HepG2 (cell line): Measurements from ENCODE around the gene HMBS. TPM values are rescaled to one million over a fixed set of nuclear protein-coding genes. Genes with fewer than 3 reads are reported as not detected.

Experiments used
- ATAC-seq: fragments of 200-7000 bp; cut with Tn5 transposase; 3 replicates; pipeline ENCODE4 v1.9.1; 2020; ENCODE audit warnings: mild to moderate bottlenecking, moderate library complexity
- BruUV-seq: library from RNA; stranded (reverse); fragments of 400-500 nt; replicated peaks from 2 replicates; lab custom pipeline; 2021; lab: Mats Ljungman, UMichigan
- CTCF ChIA-PET: fragments of 300-600 bp; formaldehyde crosslinking; extraction: SDS; loops from one replicate; lab custom pipeline; 2021; ENCODE audit warnings: low total read pairs, inconsistent platforms, low intra/inter-chr PET ratio; lab: Yijun Ruan, JAX
- POLR2A ChIA-PET: fragments of 350-600 bp; sonication (Branson Sonifier 250); formaldehyde crosslinking; loops from one replicate; lab custom pipeline; 2020; ENCODE audit warnings: antibody characterized with exemption, inconsistent platforms; lab: Yijun Ruan, JAX
- DNase-seq: peaks from one replicate; pipeline ENCODE4 v3.0.0-alpha.2; 2015; ENCODE audit warnings: low spot score
- FAIRE-seq: peaks from 3 replicates; lab custom pipeline; 2011; peaks lifted over from hg19 to GRCh38; lab: Jason Lieb, UNC
- H2AFZ ChIP-seq: one replicate; pipeline ENCODE4 v1.6.1; 2011; ENCODE audit warnings: low read length, inconsistent platforms
- H3K27ac ChIP-seq: fragments of 300-600 bp; 3 replicates; pipeline ENCODE4 v1.8.0; 2011; ENCODE audit warnings: mixed run types, mild to moderate bottlenecking, mixed read lengths, low read length, inconsistent platforms; ENCODE audit not compliant: insufficient read depth; ENCODE audit errors: extremely low read length
- H3K27me3 ChIP-seq, 2 experiments: fragments of 200-600 bp in 1 of 2; 2 replicates in 1 of 2; 3 replicates in 1 of 2; pipeline versions ENCODE4 v1.6.0 to v1.8.0; 2011; ENCODE audit warnings: low read length in 2 of 2, mild to moderate bottlenecking in 2 of 2, moderate library complexity in 2 of 2, inconsistent platforms in 1 of 2; ENCODE audit not compliant: insufficient read depth in 2 of 2, control insufficient read depth in 1 of 2
- H3K36me3 ChIP-seq, 2 experiments: fragments of 200-600 bp in 1 of 2; replicated peaks in 1 of 2; 2 replicates in 1 of 2; 3 replicates in 1 of 2; pipeline versions ENCODE4 v1.5.1 to v1.8.0; 2011; ENCODE audit warnings: low read length in 2 of 2, inconsistent platforms in 1 of 2; ENCODE audit not compliant: insufficient read depth in 2 of 2, control insufficient read depth in 1 of 2
- H3K4me1 ChIP-seq: 2 replicates; pipeline ENCODE4 v1.5.1; 2012; ENCODE audit warnings: low read length, inconsistent platforms; ENCODE audit not compliant: insufficient read depth
- H3K4me2 ChIP-seq: 2 replicates; pipeline ENCODE4 v1.6.0; 2011; ENCODE audit warnings: low read depth, low read length, inconsistent platforms
- H3K4me3 ChIP-seq, 3 experiments: fragments of 200-600 bp in 1 of 3; sonication (generic), shearing (Covaris generic) in 1 of 3; replicated peaks in 1 of 3; 2 replicates each; pipeline ENCODE4 v1.5.1; 2011 to 2016; ENCODE audit warnings: low read length in 3 of 3, inconsistent platforms in 2 of 3, low read depth in 2 of 3, mild to moderate bottlenecking in 2 of 3, control low read depth in 1 of 3, mixed read lengths in 1 of 3; ENCODE audit not compliant: insufficient read depth in 1 of 3
- H3K79me2 ChIP-seq: one replicate; pipeline ENCODE4 v1.6.1; 2011; ENCODE audit warnings: low read length, inconsistent platforms; ENCODE audit not compliant: insufficient read depth
- H3K9ac ChIP-seq: 2 replicates; pipeline ENCODE4 v1.6.0; 2011; ENCODE audit warnings: mild to moderate bottlenecking, low read depth, low read length, inconsistent platforms; ENCODE audit not compliant: insufficient read depth
- H3K9me3 ChIP-seq: 2 replicates; pipeline ENCODE4 v1.5.1; 2012; ENCODE audit warnings: mild to moderate bottlenecking, low read length
- H4K20me1 ChIP-seq: 2 replicates; pipeline ENCODE4 v1.6.0; 2011; ENCODE audit warnings: inconsistent platforms, mild to moderate bottlenecking, low read length, moderate library complexity; ENCODE audit not compliant: insufficient read depth
- FOXO1 ChIP-seq: sonication (generic); formaldehyde crosslinking; IDR thresholded peaks from 2 replicates; pipeline ENCODE4 v1.4.0; 2020; ENCODE audit warnings: missing genetic modification reagents
- GATA4 ChIP-seq: sonication (generic); IDR thresholded peaks from 2 replicates; pipeline ENCODE4 v1.6.1; 2016; ENCODE audit warnings: antibody characterized with exemption, low read depth, borderline replicate concordance
- GLI4 ChIP-seq: sonication (generic); formaldehyde crosslinking; IDR thresholded peaks from 2 replicates; pipeline ENCODE4 v1.5.1; 2020; ENCODE audit warnings: missing genetic modification reagents, mild to moderate bottlenecking, moderate library complexity, borderline replicate concordance
- HIC2 ChIP-seq: sonication (generic); formaldehyde crosslinking; IDR thresholded peaks from 2 replicates; pipeline ENCODE4 v1.9.0; 2022; ENCODE audit warnings: low read depth, missing genetic modification reagents
- ZNF790 ChIP-seq: sonication (generic); formaldehyde crosslinking; IDR thresholded peaks from 2 replicates; pipeline ENCODE4 v1.8.0; 2022; ENCODE audit warnings: missing genetic modification reagents, mild to moderate bottlenecking, borderline replicate concordance
- ZNF839 ChIP-seq: sonication (generic); formaldehyde crosslinking; IDR thresholded peaks from 2 replicates; pipeline ENCODE4 v1.4.0; 2020; ENCODE audit warnings: missing genetic modification reagents, mild to moderate bottlenecking, borderline replicate concordance
- WGBS: methylation state at CpG from one replicate; pipeline ENCODE4 v1.1.6; 2017; ENCODE audit warnings: low lambda C conversion rate; 5-methylcytosine and 5-hydroxymethylcytosine counted together
- in situ Hi-C: cut with HindIII; loops from 2 replicates; pipeline ENCODE4 v1.10.0; 2017; ENCODE audit warnings: low pct_unique_long_range_greater_than_20kb; ENCODE audit not compliant: extremely low pct_ligation_motif_present
- intact Hi-C: fragments of 100-400 bp; cut with micrococcal nuclease; formaldehyde crosslinking; loops from one replicate; pipeline ENCODE4 v1.10.0; 2022; ENCODE audit not compliant: unreplicated experiment
- polyA plus RNA-seq, 8 experiments: library from polyadenylated mRNA; depleted of rRNA in 3 of 8; stranded (reverse) in 7 of 8; unstranded in 1 of 8; fragments of >200 nt; fragmentation: Illumina TruSeq in 4 of 8; extraction: Trizol in 4 of 8; gene quantifications; 2 replicates each; pipeline versions ENCODE4 v1.2.1 to v1.2.3, GENCODE V29; 2011 to 2016; ENCODE audit warnings: low read depth in 4 of 8, missing spikeins in 1 of 8, mixed read lengths in 1 of 8; ENCODE audit not compliant: insufficient read depth in 1 of 8
- total RNA-seq, 5 experiments: library from RNA; depleted of rRNA; stranded (reverse); fragments of >200 nt; fragmentation: Illumina TruSeq; extraction: Trizol; gene quantifications; 2 replicates each; pipeline ENCODE4 v1.2.3, GENCODE V29; 2016; ENCODE audit warnings: low read depth in 1 of 5
- TF ChIP-seq, protein P1 (sequence below), 2 experiments: IDR thresholded peaks; 2 replicates each; pipeline ENCODE4 v1.6.1; 2011 to 2012; ENCODE audit warnings: low read length in 2 of 2, borderline replicate concordance in 1 of 2, low read depth in 1 of 2, mild to moderate bottlenecking in 1 of 2, moderate library complexity in 1 of 2
- TF ChIP-seq, protein P2 (sequence below): sonication (generic); formaldehyde crosslinking; conservative IDR thresholded peaks from 2 replicates; pipeline ENCODE4 v1.4.0; 2020; ENCODE audit warnings: missing genetic modification reagents
- TF ChIP-seq, protein P3 (sequence below): sonication (generic); formaldehyde crosslinking; IDR thresholded peaks from 2 replicates; pipeline ENCODE4 v1.8.0; 2022; ENCODE audit warnings: missing genetic modification reagents, mild to moderate bottlenecking, moderate library complexity, borderline replicate concordance

HMBS gene
- total and polyA plus RNA-seq, 2 of the 13 experiments (the other 11 are each of a cell fraction or from before 2014, with no cell fraction given) = 9.4 to 46.9 TPM

- TF ChIP-seq, protein P1, sequence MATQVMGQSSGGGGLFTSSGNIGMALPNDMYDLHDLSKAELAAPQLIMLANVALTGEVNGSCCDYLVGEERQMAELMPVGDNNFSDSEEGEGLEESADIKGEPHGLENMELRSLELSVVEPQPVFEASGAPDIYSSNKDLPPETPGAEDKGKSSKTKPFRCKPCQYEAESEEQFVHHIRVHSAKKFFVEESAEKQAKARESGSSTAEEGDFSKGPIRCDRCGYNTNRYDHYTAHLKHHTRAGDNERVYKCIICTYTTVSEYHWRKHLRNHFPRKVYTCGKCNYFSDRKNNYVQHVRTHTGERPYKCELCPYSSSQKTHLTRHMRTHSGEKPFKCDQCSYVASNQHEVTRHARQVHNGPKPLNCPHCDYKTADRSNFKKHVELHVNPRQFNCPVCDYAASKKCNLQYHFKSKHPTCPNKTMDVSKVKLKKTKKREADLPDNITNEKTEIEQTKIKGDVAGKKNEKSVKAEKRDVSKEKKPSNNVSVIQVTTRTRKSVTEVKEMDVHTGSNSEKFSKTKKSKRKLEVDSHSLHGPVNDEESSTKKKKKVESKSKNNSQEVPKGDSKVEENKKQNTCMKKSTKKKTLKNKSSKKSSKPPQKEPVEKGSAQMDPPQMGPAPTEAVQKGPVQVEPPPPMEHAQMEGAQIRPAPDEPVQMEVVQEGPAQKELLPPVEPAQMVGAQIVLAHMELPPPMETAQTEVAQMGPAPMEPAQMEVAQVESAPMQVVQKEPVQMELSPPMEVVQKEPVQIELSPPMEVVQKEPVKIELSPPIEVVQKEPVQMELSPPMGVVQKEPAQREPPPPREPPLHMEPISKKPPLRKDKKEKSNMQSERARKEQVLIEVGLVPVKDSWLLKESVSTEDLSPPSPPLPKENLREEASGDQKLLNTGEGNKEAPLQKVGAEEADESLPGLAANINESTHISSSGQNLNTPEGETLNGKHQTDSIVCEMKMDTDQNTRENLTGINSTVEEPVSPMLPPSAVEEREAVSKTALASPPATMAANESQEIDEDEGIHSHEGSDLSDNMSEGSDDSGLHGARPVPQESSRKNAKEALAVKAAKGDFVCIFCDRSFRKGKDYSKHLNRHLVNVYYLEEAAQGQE (IDR thresholded peaks at IDR 0.05; ENCODE audit: borderline replicate concordance in 1 of 2, low read depth in 1 of 2, low read length in 2 of 2) = no peak
- TF ChIP-seq FOXO1 (CRISPR knock-in tag) = no peak
- no peak for TF ChIP-seq ZNF790 (CRISPR knock-in tag)
- no peak for TF ChIP-seq ZNF839 (CRISPR knock-in tag)
- TF ChIP-seq, protein P2, sequence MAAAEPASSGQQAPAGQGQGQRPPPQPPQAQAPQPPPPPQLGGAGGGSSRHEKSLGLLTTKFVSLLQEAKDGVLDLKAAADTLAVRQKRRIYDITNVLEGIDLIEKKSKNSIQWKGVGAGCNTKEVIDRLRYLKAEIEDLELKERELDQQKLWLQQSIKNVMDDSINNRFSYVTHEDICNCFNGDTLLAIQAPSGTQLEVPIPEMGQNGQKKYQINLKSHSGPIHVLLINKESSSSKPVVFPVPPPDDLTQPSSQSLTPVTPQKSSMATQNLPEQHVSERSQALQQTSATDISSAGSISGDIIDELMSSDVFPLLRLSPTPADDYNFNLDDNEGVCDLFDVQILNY = no peak
Observed at GRCh38 chr11:119118946-119119345, 34.3 kb downstream of the HMBS start (continued).

GRCh38 chr11:119120639-119121007 is 35.9 kb downstream of the HMBS start:
- intact Hi-C loops (loop anchor here (2.0 kb wide), 1 partner anchor 20 kb away; the partner anchor contains the start of gene DPAGT1), in situ Hi-C loops (no loop called here)
- H3K9me3 ChIP-seq = no peaks in the 10 kb centered on the region

More at GRCh38 chr11:119120639-119121007, 35.9 kb downstream of the HMBS start:
- TF ChIP-seq GLI4 (0 out of 2 replicates have a peak, but pooled peaks have one; percentile 23), HIC2 (CRISPR knock-in tag) (0 out of 2 replicates have a peak, but pooled peaks have one; percentile 12), GATA4 (0 out of 2 replicates have a peak, but pooled peaks have one; percentile 6)
- TF ChIP-seq, protein P3, sequence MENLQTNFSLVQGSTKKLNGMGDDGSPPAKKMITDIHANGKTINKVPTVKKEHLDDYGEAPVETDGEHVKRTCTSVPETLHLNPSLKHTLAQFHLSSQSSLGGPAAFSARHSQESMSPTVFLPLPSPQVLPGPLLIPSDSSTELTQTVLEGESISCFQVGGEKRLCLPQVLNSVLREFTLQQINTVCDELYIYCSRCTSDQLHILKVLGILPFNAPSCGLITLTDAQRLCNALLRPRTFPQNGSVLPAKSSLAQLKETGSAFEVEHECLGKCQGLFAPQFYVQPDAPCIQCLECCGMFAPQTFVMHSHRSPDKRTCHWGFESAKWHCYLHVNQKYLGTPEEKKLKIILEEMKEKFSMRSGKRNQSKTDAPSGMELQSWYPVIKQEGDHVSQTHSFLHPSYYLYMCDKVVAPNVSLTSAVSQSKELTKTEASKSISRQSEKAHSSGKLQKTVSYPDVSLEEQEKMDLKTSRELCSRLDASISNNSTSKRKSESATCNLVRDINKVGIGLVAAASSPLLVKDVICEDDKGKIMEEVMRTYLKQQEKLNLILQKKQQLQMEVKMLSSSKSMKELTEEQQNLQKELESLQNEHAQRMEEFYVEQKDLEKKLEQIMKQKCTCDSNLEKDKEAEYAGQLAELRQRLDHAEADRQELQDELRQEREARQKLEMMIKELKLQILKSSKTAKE (CRISPR knock-in tag) = no peak
- DNase-seq (no peak), ATAC-seq (peak; percentile 11; the same call in 2 of the 3 replicates), FAIRE-seq (no peak)
- Histone ChIP-seq H3K4me2 (peak overlapping the region; percentile 83), H3K27me3 (no peaks in the 10 kb centered on the region; a peak in 1 of 5 replicates), H3K27ac (peak overlapping the region; percentile 55), H3K4me3 (peak overlapping the region; percentile 29 to 69 (median 38)), H4K20me1 (no peaks in the 10 kb centered on the region), H3K4me1 (peaks cover 30% of the 10 kb centered on the region), H3K79me2 (peaks cover 17% of the 10 kb centered on the region), H3K36me3 (peaks cover 4 to 6% of the 10 kb centered on the region in 2 experiments; a peak in 3 of 5 replicates), H3K9ac (peak overlapping the region; percentile 74), H2AFZ (peak overlapping the region; percentile 61)
- POLR2A ChIA-PET = interaction anchor here (1.2 to 3.3 kb wide), 10 partner anchors 11 to 102 kb away, joined by 3 to 75 read pairs (median 12); partner anchors contain the start of genes C2CD2L, DPAGT1, HMBS and NHERF4
- CTCF ChIA-PET = no interaction called here
- TSS peak; percentile 95 for BruUV-seq
- WGBS = 14% methylated on average over 5 of the region's 5 CpGs
